Spinal cord (tissue), 10 donors: ENCODE data around the gene RBM15. TPM values are rescaled to one million over a fixed set of nuclear protein-coding genes. Genes with fewer than 3 reads are reported as not detected.

Source experiments
- DNase-seq, 6 donors: peaks; one replicate each; pipeline versions ENCODE4 v3.0.0 to v3.0.0-alpha.2; 2013 to 2015; ENCODE audit warnings: low spot score in 6 of 6, low read depth in 4 of 6
- H3K27ac ChIP-seq: one replicate; pipeline ENCODE4 v1.5.1; 2013; ENCODE audit warnings: low read depth, low read length, control low read depth
- H3K27me3 ChIP-seq: one replicate; pipeline ENCODE4 v1.6.1; 2013; ENCODE audit warnings: low read length; ENCODE audit not compliant: control insufficient read depth, insufficient read depth
- H3K36me3 ChIP-seq: one replicate; pipeline ENCODE4 v1.6.1; 2013; ENCODE audit warnings: low read length; ENCODE audit not compliant: control insufficient read depth, insufficient read depth
- H3K4me1 ChIP-seq: one replicate; pipeline ENCODE4 v1.6.1; 2013; ENCODE audit warnings: low read length; ENCODE audit not compliant: control insufficient read depth, insufficient read depth
- H3K4me3 ChIP-seq: one replicate; pipeline ENCODE4 v1.5.1; 2013; ENCODE audit warnings: low read depth, low read length, control low read depth
- H3K9me3 ChIP-seq: one replicate; pipeline ENCODE4 v1.6.1; 2013; ENCODE audit warnings: low read length; ENCODE audit not compliant: control insufficient read depth, insufficient read depth
- WGBS: methylation state at CpG from one replicate; pipeline ENCODE4 v1.1.5; 2013; ENCODE audit warnings: missing lambda C conversion rate; ENCODE audit not compliant: insufficient coverage; 5-methylcytosine and 5-hydroxymethylcytosine counted together
- polyA plus RNA-seq, 2 donors: library from polyadenylated mRNA; unstranded; fragments of 120-200 nt; gene quantifications; one replicate each; pipeline ENCODE4 v1.2.1, GENCODE V29; 2013; ENCODE audit not compliant: insufficient read length in 2 of 2
- total RNA-seq, 2 donors: library from RNA; depleted of rRNA in 1 of 2; stranded (reverse); fragments of 120-200 nt in 1 of 2; fragments of >200 nt in 1 of 2; gene quantifications; one replicate each; pipeline versions ENCODE4 v1.2.3 to v1.2.4, GENCODE V29; 2013 to 2014
- donor health status: healthy.

RBM15 gene
- total and polyA plus RNA-seq, 4 donors, result 5.5 to 33.2 (median 18.7) TPM

- no peak for DNase-seq
- Histone ChIP-seq H3K36me3 (peaks cover 19% of the 10 kb centered on the region), H3K27me3 (no peaks in the 10 kb centered on the region), H3K4me1 (peaks cover 30% of the 10 kb centered on the region), H3K4me3 (peak overlapping the region; percentile 94), H3K27ac (peak overlapping the region; percentile 100), H3K9me3 (no peaks in the 10 kb centered on the region)
- WGBS, result 1% methylated on average over 35 of the region's 36 CpGs
These were observed 1.4 kb upstream of the RBM15 start for GRCh38 chr1:110337704-110338308.

- peak in 2 of 6 donors; percentile 17 to 41 for DNase-seq
- Histone ChIP-seq H3K27ac (peak overlapping the region; percentile 100), H3K4me1 (peaks cover 30% of the 10 kb centered on the region), H3K36me3 (peaks cover 19% of the 10 kb centered on the region), H3K9me3 (no peaks in the 10 kb centered on the region), H3K4me3 (peak overlapping the region; percentile 94), H3K27me3 (no peaks in the 10 kb centered on the region)
- under 1% methylated on average over 57 of the region's 57 CpGs for WGBS
These were observed 780 bp upstream of the RBM15 start for GRCh38 chr1:110338309-110338885.

GRCh38 chr1:110339407-110340206 lies 430 bp downstream of the RBM15 start:
- under 1% methylated on average over 72 of the region's 77 CpGs for WGBS
- Histone ChIP-seq H3K27me3 (no peaks in the 10 kb centered on the region), H3K4me3 (peak overlapping the region; percentile 94), H3K27ac (peak overlapping the region; percentile 100), H3K4me1 (peaks cover 30% of the 10 kb centered on the region), H3K9me3 (no peaks in the 10 kb centered on the region), H3K36me3 (peaks cover 19% of the 10 kb centered on the region)
- DNase-seq, result peak in 1 of 6 donors; percentile 73

GRCh38 chr1:110340207-110340468 lies 961 bp downstream of the RBM15 start:
- peak overlapping the region; percentile 100 for H3K27ac ChIP-seq
- peaks cover 30% of the 10 kb centered on the region for H3K4me1 ChIP-seq
- H3K36me3 ChIP-seq, result peaks cover 19% of the 10 kb centered on the region
- WGBS, result 4% methylated on average over 6 of the region's 9 CpGs
- no peaks in the 10 kb centered on the region for H3K27me3 ChIP-seq
- DNase-seq, result peak in 1 of 6 donors; percentile 13
- no peaks in the 10 kb centered on the region for H3K9me3 ChIP-seq
- H3K4me3 ChIP-seq, result peak overlapping the region; percentile 94

- Histone ChIP-seq H3K27ac (no peak overlapping the region), H3K4me3 (no peak overlapping the region), H3K27me3 (no peaks in the 10 kb centered on the region), H3K9me3 (no peaks in the 10 kb centered on the region), H3K36me3 (peaks cover 19% of the 10 kb centered on the region), H3K4me1 (peaks cover 30% of the 10 kb centered on the region)
- WGBS, result 75% methylated on average over 24 of the region's 27 CpGs
- no peak for DNase-seq
These were observed 2.1 kb downstream of the RBM15 start for GRCh38 chr1:110341146-110341871.

- peaks cover 35% of the 10 kb centered on the region for H3K4me1 ChIP-seq
These were observed 2.7 kb downstream of the RBM15 start for GRCh38 chr1:110341872-110342331.

GRCh38 chr1:110343249-110343648 lies 4.1 kb downstream of the RBM15 start:
- H3K9me3 ChIP-seq, result no peaks in the 10 kb centered on the region

More at GRCh38 chr1:110341872-110342331, 2.7 kb downstream of the RBM15 start:
- DNase-seq, result no peak
- Histone ChIP-seq H3K9me3 (no peaks in the 10 kb centered on the region), H3K36me3 (peaks cover 22% of the 10 kb centered on the region), H3K4me3 (no peak overlapping the region), H3K27ac (no peak overlapping the region), H3K27me3 (no peaks in the 10 kb centered on the region)
- WGBS, result 43% methylated on average over 7 of the region's 9 CpGs

GRCh38 chr1:110344152-110344551 lies 5.0 kb downstream of the RBM15 start:
- H3K4me1 ChIP-seq, result peaks cover 29% of the 10 kb centered on the region

More at GRCh38 chr1:110343249-110343648, 4.1 kb downstream of the RBM15 start:
- Histone ChIP-seq H3K4me1 (peaks cover 29% of the 10 kb centered on the region), H3K27me3 (no peaks in the 10 kb centered on the region), H3K4me3 (no peak overlapping the region), H3K27ac (no peak overlapping the region), H3K36me3 (peaks cover 22% of the 10 kb centered on the region)
- no CpG with 5 or more reads among the region's 2 CpGs for WGBS
- no peak for DNase-seq

GRCh38 chr1:110345480-110345879 lies 6.3 kb downstream of the RBM15 start:
- H3K27me3 ChIP-seq, result no peaks in the 10 kb centered on the region
- no peak for DNase-seq
- H3K4me1 ChIP-seq, result peaks cover 22% of the 10 kb centered on the region
- 100% methylated on average over 1 of the region's 3 CpGs for WGBS
- no peak overlapping the region for H3K4me3 ChIP-seq
- H3K9me3 ChIP-seq, result no peaks in the 10 kb centered on the region
- H3K27ac ChIP-seq, result no peak overlapping the region
- H3K36me3 ChIP-seq, result peaks cover 18% of the 10 kb centered on the region

More at GRCh38 chr1:110344152-110344551, 5.0 kb downstream of the RBM15 start:
- H3K9me3 ChIP-seq, result no peaks in the 10 kb centered on the region
- no CpG with 5 or more reads among the region's 3 CpGs for WGBS
- H3K36me3 ChIP-seq, result peaks cover 22% of the 10 kb centered on the region
- no peak overlapping the region for H3K4me3 ChIP-seq
- H3K27ac ChIP-seq, result no peak overlapping the region
- no peaks in the 10 kb centered on the region for H3K27me3 ChIP-seq
- no peak for DNase-seq
